ENCODE results near the gene ABHD14A.

- TF ChIP-seq EP300 (IDR thresholded peaks at IDR 0.05) (no peak), POLR2A (IDR thresholded peaks at IDR 0.05) (no peak), CTCF (IDR thresholded peaks at IDR 0.05) (no peak)
Measured at GRCh38 chr3:51932471-51933370, 42.1 kb upstream of the ABHD14A start.
